GM12865 (cell line): ENCODE data around the gene UBE2D2.
A peak's percentile ranks its signal among the peaks of the same experiment; 100 is the strongest.

Source experiments
- DNase-seq: peaks from one replicate; pipeline ENCODE4 v3.0.0; 2010; ENCODE audit warnings: low read depth
- H3K4me3 ChIP-seq: 2 replicates; pipeline ENCODE4 v1.5.1; 2011; ENCODE audit warnings: mild to moderate bottlenecking, low read depth, low read length, control low read depth
- TF ChIP-seq, protein P1 (sequence below): IDR thresholded peaks from 2 replicates; pipeline ENCODE4 v1.5.1; 2011; ENCODE audit warnings: low read length, control low read depth, low read depth, inconsistent platforms; ENCODE audit not compliant: insufficient read depth; ENCODE audit errors: missing control alignments

UBE2D2 gene

DNA sequence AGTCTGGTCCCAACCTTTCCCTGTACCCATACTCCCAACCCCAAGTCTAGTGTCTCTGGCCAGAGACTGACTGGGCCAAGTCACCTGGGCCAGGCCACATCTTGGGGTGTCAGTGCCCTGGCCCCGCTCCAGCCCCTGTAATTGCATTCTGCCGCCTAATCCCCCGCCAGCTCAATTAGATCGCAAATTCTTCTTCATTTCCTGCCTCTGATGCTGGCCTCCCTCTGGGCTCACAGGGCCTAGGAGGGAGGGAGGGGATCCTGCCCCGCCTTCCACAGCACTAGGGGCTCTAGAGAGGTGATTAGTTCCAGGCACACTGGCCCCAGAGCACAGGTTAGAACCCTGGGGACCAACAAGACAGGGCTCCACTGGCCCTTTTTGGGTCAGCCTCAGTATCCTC, 92.5 kb downstream of the UBE2D2 start:
- peak overlapping the region; percentile 84 for H3K4me3 ChIP-seq
- DNase-seq: peak; percentile 47
- TF ChIP-seq, protein P1, sequence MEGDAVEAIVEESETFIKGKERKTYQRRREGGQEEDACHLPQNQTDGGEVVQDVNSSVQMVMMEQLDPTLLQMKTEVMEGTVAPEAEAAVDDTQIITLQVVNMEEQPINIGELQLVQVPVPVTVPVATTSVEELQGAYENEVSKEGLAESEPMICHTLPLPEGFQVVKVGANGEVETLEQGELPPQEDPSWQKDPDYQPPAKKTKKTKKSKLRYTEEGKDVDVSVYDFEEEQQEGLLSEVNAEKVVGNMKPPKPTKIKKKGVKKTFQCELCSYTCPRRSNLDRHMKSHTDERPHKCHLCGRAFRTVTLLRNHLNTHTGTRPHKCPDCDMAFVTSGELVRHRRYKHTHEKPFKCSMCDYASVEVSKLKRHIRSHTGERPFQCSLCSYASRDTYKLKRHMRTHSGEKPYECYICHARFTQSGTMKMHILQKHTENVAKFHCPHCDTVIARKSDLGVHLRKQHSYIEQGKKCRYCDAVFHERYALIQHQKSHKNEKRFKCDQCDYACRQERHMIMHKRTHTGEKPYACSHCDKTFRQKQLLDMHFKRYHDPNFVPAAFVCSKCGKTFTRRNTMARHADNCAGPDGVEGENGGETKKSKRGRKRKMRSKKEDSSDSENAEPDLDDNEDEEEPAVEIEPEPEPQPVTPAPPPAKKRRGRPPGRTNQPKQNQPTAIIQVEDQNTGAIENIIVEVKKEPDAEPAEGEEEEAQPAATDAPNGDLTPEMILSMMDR: no peak

DNA sequence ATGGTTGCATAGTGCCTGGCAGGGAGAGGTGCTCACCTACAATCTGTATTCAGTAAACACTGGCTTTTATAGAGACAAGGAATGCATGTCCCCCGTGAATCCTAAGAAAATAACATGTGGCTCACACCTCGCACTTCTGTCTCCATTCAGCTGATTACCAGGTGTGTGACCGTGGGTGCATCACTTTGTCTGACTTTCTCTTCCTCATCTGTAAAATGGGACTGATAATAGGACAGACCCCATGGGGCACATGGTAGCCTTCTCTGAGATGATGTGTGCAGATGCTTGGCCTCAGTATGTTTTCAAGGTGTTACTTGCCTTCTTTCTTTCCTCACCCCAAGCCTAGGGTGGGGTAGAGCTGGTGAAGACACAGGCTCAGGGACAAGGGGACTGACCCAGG, 93.3 kb downstream of the UBE2D2 start:
- DNase-seq: peak; percentile 37
- H3K4me3 ChIP-seq: no peak overlapping the region
- TF ChIP-seq, protein P1: no peak

DNA sequence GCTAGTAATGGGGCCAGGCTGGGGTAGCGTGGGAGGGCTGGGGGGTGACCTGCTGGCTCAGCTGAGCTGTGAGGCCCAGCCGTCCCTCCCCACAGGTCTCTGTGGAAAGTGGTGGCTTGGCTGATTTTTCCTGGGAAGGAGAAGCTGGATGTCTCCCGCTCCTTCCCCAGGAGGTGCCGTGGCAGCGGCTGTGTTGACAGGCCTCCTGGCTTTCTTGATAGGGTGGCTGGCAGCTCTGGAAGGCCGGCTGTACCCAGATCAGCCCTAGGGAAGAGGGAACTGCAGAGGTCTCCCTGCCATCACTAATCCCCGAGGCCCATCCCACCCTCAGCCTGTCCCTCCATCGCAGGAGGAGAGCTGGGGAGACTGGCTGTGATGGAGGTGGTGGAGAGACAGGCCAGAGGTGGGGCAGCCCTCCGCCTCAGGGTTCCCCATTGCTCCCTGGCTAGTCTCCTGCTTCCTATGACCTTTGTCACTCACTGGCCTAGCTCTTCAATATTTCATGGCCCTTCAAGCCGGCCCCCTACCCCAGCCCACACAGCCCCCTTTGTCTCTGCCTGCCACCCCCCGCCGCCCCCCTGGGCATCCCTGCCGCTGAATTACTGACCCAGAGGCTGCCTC, 93.8 kb downstream of the UBE2D2 start:
- TF ChIP-seq, protein P1: no peak
- DNase-seq: no peak
- H3K4me3 ChIP-seq: no peak overlapping the region

DNA sequence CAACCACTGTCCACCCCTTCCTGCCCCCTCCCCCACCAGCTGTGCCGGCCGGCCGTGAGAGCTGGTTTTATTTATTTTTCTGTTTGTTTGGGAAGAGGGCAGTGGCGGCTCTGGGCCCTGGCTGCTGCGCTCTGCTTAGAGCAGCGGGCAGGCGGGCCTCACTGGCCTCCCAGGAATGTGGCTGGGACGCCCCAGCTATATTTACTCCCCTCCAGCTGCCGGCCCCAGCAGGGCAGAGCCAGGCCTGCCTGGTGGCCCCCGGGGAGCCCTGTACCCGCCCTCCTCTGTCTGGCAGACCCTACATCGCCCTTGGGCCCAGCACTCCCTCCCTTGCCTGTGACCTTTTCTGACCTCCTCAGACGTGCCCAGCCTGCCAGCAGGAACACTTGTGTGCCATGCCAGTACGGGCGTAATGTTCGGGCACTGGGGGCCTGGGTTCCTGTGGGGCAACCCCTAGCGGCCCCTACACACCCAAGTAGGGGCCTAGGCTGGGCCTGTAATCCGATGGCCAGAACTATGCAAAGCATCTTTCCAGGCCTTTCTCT, 94.7 kb downstream of the UBE2D2 start:
- no peak overlapping the region for H3K4me3 ChIP-seq
- TF ChIP-seq, protein P1: no peak
- no peak for DNase-seq

DNA sequence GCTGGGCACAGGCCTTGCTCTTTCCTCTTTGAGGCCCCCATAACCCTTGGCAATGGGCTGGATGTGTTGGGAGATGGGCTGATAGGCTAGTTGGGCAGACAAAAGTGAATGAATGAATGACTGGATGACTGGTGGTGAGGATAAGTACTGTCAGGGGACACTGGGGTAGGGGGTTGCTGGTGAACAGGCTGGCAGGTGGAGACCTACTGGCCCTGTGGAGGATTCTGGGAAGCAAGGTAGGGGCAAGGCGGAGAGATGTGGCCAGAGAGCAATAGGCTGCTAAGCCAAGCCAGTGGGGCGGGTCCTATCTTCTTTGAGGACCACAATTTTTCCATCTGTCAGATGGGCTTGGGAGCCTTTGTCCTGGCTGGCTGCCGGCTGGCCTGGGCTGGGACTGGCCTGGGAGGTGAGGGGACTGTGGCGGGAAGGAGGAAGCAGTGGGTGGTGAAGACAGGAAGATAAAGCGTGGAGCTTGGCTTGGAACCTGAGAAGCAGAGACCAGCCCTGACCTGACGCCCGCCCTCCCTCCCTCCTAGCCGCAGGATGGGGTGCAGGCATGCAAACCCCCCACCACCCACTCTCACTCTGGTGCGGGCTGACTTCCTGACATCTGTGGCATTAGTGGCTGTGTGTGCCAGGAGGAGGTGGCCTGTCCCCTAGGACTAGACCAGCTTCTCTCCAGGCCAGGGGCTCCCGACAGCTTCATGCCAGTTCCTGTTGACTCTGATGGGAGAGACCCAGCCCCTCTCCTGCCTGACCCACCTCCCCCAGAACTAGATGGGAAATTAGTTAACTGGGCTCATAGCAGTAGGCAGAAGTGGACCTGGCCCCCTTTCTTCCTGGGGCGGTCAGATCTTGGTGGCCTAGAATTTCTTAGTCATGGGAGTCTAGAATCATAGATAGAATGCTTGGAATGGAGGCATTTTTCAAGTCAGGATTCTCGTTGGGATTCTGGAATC, 96.5 kb downstream of the UBE2D2 start:
- TF ChIP-seq, protein P1: no peak
- peak; percentile 52 for DNase-seq
- no peak overlapping the region for H3K4me3 ChIP-seq

DNA sequence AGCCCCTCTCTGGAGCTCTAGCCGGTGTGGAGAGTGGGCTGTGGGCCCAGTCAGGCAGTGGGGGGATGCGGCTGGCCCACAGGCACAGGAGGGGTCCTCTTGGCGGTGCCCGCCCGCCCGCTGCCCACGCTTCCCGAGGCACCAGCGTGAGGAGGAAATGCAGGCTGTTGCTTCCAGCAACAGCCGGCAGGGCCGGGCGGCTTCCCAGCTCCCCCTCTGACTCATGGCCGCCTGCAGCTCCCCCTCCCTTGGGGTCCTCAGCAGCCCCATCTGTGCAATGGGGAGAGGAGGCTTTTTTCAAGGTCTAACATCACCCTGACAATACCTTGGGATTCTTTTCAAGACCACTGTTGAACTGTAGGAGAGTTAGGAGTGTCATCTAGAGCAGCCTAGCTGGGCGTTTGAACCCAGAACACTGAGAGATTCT, 97.4 kb downstream of the UBE2D2 start:
- no peak for DNase-seq
- no peak overlapping the region for H3K4me3 ChIP-seq
- TF ChIP-seq, protein P1: no peak
